Hepatocyte (in vitro differentiated cells): ENCODE results near the gene SIDT1. TPM values are rescaled to one million over a fixed set of nuclear protein-coding genes. Genes with fewer than 3 reads are reported as not detected.

Experiments
- DNase-seq: peaks from one replicate; pipeline ENCODE4 v3.0.0-alpha.2; 2016; ENCODE audit warnings: low spot score
- H2AFZ ChIP-seq: fragments of 200-600 bp; sonication (generic); 2 replicates; pipeline ENCODE4 v1.6.0; 2016; ENCODE audit warnings: antibody characterized with exemption, mild to moderate bottlenecking
- H3K27ac ChIP-seq: fragments of 200-600 bp; sonication (generic); 2 replicates; pipeline ENCODE4 v1.5.1; 2016; ENCODE audit warnings: mild to moderate bottlenecking
- H3K27me3 ChIP-seq: fragments of 200-600 bp; sonication (generic); 2 replicates; pipeline ENCODE4 v1.6.1; 2016
- H3K36me3 ChIP-seq: fragments of 200-600 bp; sonication (generic); replicated peaks from 2 replicates; pipeline ENCODE4 v1.5.1; 2016; ENCODE audit warnings: low read depth; ENCODE audit not compliant: insufficient read depth
- H3K4me1 ChIP-seq: fragments of 200-600 bp; sonication (generic); 2 replicates; pipeline ENCODE4 v1.5.1; 2016; ENCODE audit warnings: mild to moderate bottlenecking, moderate library complexity; ENCODE audit not compliant: insufficient read depth
- H3K4me2 ChIP-seq: fragments of 200-600 bp; sonication (generic); 2 replicates; pipeline ENCODE4 v1.6.0; 2016
- H3K4me3 ChIP-seq: fragments of 200-600 bp; sonication (generic); 2 replicates; pipeline ENCODE4 v1.5.1; 2016; ENCODE audit warnings: mild to moderate bottlenecking
- H3K79me2 ChIP-seq: fragments of 200-600 bp; sonication (generic); 2 replicates; pipeline ENCODE4 v1.6.0; 2017; ENCODE audit warnings: mild to moderate bottlenecking
- H3K9me2 ChIP-seq: fragments of 200-600 bp; sonication (generic); replicated peaks from 2 replicates; pipeline ENCODE4 v1.6.0; 2017; ENCODE audit warnings: mild to moderate bottlenecking; ENCODE audit not compliant: insufficient read depth
- H3K9me3 ChIP-seq: fragments of 200-600 bp; sonication (generic); 2 replicates; pipeline ENCODE4 v1.5.1; 2016; ENCODE audit warnings: low read depth, mild to moderate bottlenecking
- H4K20me1 ChIP-seq: fragments of 200-600 bp; sonication (generic); 2 replicates; pipeline ENCODE4 v1.6.0; 2016; ENCODE audit warnings: mild to moderate bottlenecking; ENCODE audit not compliant: insufficient read depth, poor library complexity, severe bottlenecking
- CTCF ChIP-seq: fragments of 200-600 bp; sonication (generic); IDR thresholded peaks from 2 replicates; pipeline ENCODE4 v1.5.1; 2016; ENCODE audit warnings: antibody characterized with exemption, mild to moderate bottlenecking; ENCODE audit not compliant: poor library complexity
- EZH2 ChIP-seq: fragments of 200-600 bp; sonication (generic); IDR thresholded peaks from 2 replicates; pipeline ENCODE4 v1.6.1; 2016; ENCODE audit warnings: antibody characterized with exemption, mild to moderate bottlenecking, borderline replicate concordance
- EZH2phosphoT487 ChIP-seq: fragments of 200-600 bp; sonication (generic); IDR thresholded peaks from one replicate; pipeline ENCODE4 v1.6.1; 2018; ENCODE audit warnings: antibody characterized with exemption, mild to moderate bottlenecking, low read depth, moderate library complexity; ENCODE audit not compliant: unreplicated experiment, severe bottlenecking
- WGBS: methylation state at CpG from one replicate; pipeline ENCODE4 v1.1.6; 2016; ENCODE audit warnings: low lambda C conversion rate; ENCODE audit errors: missing lambda C conversion rate; 5-methylcytosine and 5-hydroxymethylcytosine counted together
- polyA plus RNA-seq: library from polyadenylated mRNA; unstranded; fragments of >200 nt; fragmentation: Nextera tagmentation; extraction: Ambion mirVana; gene quantifications from 2 replicates; pipeline ENCODE4 v1.2.1, GENCODE V29; 2016
- total RNA-seq: library from RNA; depleted of rRNA; stranded (reverse); fragments of >200 nt; gene quantifications from 2 replicates; pipeline ENCODE4 v1.2.3, GENCODE V29; 2014

SIDT1 gene
- total and polyA plus RNA-seq, 2 experiments from 2014 or later, result 0.18 to 0.90 TPM

- H3K36me3 ChIP-seq, result no peaks in the 10 kb centered on the region
- no peak for DNase-seq
- no peaks in the 10 kb centered on the region for H3K79me2 ChIP-seq
- H3K27me3 ChIP-seq, result peaks cover 14% of the 10 kb centered on the region
- H3K4me3 ChIP-seq, result no peak overlapping the region
- H3K4me1 ChIP-seq, result no peaks in the 10 kb centered on the region
- no peaks in the 10 kb centered on the region for H3K9me3 ChIP-seq
- H3K27ac ChIP-seq, result no peak overlapping the region
- no peak overlapping the region for H2AFZ ChIP-seq
- no peaks in the 10 kb centered on the region for H4K20me1 ChIP-seq
- H3K4me2 ChIP-seq, result no peak overlapping the region
- H3K9me2 ChIP-seq, result no peaks in the 10 kb centered on the region
- TF ChIP-seq CTCF (no peak), EZH2 (no peak), EZH2phosphoT487 (no peak)
Observed at GRCh38 chr3:113620091-113620490, 87.7 kb downstream of the SIDT1 start.

DNA sequence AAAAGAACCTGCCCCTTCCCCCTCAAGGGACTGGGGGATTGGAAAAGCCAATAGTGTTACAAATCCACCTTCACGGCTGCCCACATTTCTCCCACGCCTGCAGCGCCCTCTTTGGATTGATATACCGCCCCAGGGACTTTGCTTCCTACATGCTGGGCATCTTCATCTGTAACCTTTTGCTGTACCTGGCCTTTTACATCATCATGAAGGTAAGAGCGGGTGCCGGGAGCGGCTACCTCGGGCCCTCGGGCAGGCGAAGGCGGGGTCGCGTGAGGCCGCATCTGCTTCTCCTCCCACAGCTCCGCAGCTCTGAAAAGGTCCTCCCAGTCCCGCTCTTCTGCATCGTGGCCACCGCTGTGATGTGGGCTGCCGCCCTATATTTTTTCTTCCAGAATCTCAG is 91.0 kb downstream of the SIDT1 start:
- no peaks in the 10 kb centered on the region for H3K36me3 ChIP-seq
- H3K4me2 ChIP-seq, result peak overlapping the region; percentile 68
- H3K27me3 ChIP-seq, result peaks cover 19% of the 10 kb centered on the region
- no peaks in the 10 kb centered on the region for H3K4me1 ChIP-seq
- H4K20me1 ChIP-seq, result no peaks in the 10 kb centered on the region
- DNase-seq, result peak; percentile 19
- H2AFZ ChIP-seq, result no peak overlapping the region
- no peaks in the 10 kb centered on the region for H3K9me2 ChIP-seq
- no peak overlapping the region for H3K27ac ChIP-seq
- no peaks in the 10 kb centered on the region for H3K9me3 ChIP-seq
- H3K4me3 ChIP-seq, result no peak overlapping the region
- no peaks in the 10 kb centered on the region for H3K79me2 ChIP-seq
- peak; percentile 38 for TF ChIP-seq CTCF
- no peak for TF ChIP-seq EZH2
- TF ChIP-seq EZH2phosphoT487, result no peak
- WGBS, result 36% methylated on average over 19 of the region's 19 CpGs

DNA sequence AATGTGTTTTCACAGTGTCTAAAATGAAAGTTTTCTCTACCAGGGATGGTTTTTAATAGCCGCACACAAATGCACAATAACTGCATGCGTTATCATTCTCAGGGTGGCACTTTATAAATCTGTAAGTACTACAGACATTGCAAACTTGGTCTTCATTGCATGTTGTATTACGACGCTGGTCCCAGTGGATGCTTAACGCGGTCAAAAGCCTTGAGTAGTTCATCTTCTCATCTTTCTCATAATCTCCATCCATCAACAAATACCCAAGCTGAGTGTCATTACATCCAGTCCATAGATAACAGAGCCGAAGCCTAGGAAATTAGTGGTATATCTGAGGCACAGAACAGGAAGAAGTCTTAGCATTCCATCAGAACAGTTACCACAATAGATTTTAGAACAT is 91.5 kb downstream of the SIDT1 start:
- Histone ChIP-seq H2AFZ (no peak overlapping the region), H3K4me1 (no peaks in the 10 kb centered on the region)
- WGBS, result 83% methylated on average over 7 of the region's 7 CpGs

More for the DNA sequence above, 91.5 kb downstream of the SIDT1 start:
- H3K4me3 ChIP-seq, result no peak overlapping the region
- no peaks in the 10 kb centered on the region for H3K9me2 ChIP-seq
- peaks cover 19% of the 10 kb centered on the region for H3K27me3 ChIP-seq
- H3K27ac ChIP-seq, result no peak overlapping the region
- no peaks in the 10 kb centered on the region for H4K20me1 ChIP-seq
- TF ChIP-seq EZH2 (no peak), CTCF (no peak), EZH2phosphoT487 (no peak)
- DNase-seq, result no peak
- no peaks in the 10 kb centered on the region for H3K9me3 ChIP-seq
- H3K4me2 ChIP-seq, result peak overlapping the region; percentile 68
- H3K36me3 ChIP-seq, result no peaks in the 10 kb centered on the region
- no peaks in the 10 kb centered on the region for H3K79me2 ChIP-seq
